Liver (tissue), 3 donors: ENCODE data around the gene ADK.

Experiments used
- EGR1 ChIP-seq, 2 donors: IDR thresholded peaks; 2 replicates each; pipeline ENCODE4 v1.6.1; 2016 to 2018; ENCODE audit warnings: antibody characterized with exemption in 2 of 2, low read depth in 2 of 2
- FOXA1 ChIP-seq: IDR thresholded peaks from 2 replicates; pipeline ENCODE4 v1.6.1; 2016; ENCODE audit warnings: antibody characterized with exemption
- GABPA ChIP-seq, 2 donors: IDR thresholded peaks in 1 of 2; conservative IDR thresholded peaks in 1 of 2; 2 replicates each; pipeline ENCODE4 v1.6.1; 2016; ENCODE audit warnings: antibody characterized with exemption in 2 of 2, mild to moderate bottlenecking in 1 of 2, moderate library complexity in 1 of 2
- JUND ChIP-seq, 2 donors: IDR thresholded peaks; 2 replicates each; pipeline ENCODE4 v1.6.1; 2016; ENCODE audit warnings: antibody characterized with exemption in 2 of 2
- NR2F2 ChIP-seq: IDR thresholded peaks from 2 replicates; pipeline ENCODE4 v1.6.1; 2016; ENCODE audit warnings: antibody characterized with exemption
- RXRA ChIP-seq, 2 donors: IDR thresholded peaks; 2 replicates each; pipeline ENCODE4 v1.6.1; 2017 to 2018; ENCODE audit warnings: antibody characterized with exemption in 2 of 2, mild to moderate bottlenecking in 1 of 2
- TAF1 ChIP-seq: conservative IDR thresholded peaks from 2 replicates; pipeline ENCODE4 v1.6.1; 2016; ENCODE audit warnings: antibody characterized with exemption, mild to moderate bottlenecking
- YY1 ChIP-seq: IDR thresholded peaks from 2 replicates; pipeline ENCODE4 v1.6.1; 2016; ENCODE audit warnings: antibody characterized with exemption, mild to moderate bottlenecking
- TF ChIP-seq, protein P1 (sequence below): fragments of 150-350 bp; IDR thresholded peaks from 2 replicates; pipeline ENCODE4 v1.5.1; 2017; ENCODE audit warnings: improper control_type of control experiment, low read depth, low read length; ENCODE audit not compliant: missing input control
- TF ChIP-seq, protein P2 (sequence below): IDR thresholded peaks from 2 replicates; pipeline ENCODE4 v1.6.1; 2016; ENCODE audit warnings: antibody characterized with exemption
- TF ChIP-seq, protein P3 (sequence below): IDR thresholded peaks from 2 replicates; pipeline ENCODE4 v1.6.1; 2016; ENCODE audit warnings: antibody characterized with exemption
- TF ChIP-seq, protein P4 (sequence below): IDR thresholded peaks from 2 replicates; pipeline ENCODE4 v1.6.1; 2016; ENCODE audit warnings: antibody characterized with exemption
- donor health status: healthy.
- donor health status: healthy.

DNA sequence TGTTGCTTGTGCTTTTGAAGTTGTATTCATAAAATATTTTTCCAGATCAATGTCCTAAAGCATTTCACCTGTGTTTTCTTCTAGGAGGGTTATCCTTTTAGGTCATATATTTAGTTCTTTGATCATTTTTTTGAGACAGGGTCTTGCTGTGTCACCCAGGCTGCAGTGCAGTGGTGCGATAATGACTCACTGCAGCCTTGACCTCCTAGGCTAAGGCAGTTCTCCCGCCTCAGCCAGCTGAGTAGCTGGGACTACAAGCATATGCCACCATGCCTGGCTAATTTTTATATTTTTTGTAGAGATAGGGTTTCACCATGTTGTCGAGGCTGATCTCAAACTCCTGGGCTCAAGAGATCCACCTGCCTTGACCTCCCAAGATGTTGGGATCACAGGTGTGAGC is 359.6 kb downstream of the ADK start:
- TF ChIP-seq, protein P1, sequence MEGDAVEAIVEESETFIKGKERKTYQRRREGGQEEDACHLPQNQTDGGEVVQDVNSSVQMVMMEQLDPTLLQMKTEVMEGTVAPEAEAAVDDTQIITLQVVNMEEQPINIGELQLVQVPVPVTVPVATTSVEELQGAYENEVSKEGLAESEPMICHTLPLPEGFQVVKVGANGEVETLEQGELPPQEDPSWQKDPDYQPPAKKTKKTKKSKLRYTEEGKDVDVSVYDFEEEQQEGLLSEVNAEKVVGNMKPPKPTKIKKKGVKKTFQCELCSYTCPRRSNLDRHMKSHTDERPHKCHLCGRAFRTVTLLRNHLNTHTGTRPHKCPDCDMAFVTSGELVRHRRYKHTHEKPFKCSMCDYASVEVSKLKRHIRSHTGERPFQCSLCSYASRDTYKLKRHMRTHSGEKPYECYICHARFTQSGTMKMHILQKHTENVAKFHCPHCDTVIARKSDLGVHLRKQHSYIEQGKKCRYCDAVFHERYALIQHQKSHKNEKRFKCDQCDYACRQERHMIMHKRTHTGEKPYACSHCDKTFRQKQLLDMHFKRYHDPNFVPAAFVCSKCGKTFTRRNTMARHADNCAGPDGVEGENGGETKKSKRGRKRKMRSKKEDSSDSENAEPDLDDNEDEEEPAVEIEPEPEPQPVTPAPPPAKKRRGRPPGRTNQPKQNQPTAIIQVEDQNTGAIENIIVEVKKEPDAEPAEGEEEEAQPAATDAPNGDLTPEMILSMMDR = no peak
- TF ChIP-seq TAF1 = no peak
- no peak for TF ChIP-seq NR2F2
- TF ChIP-seq, protein P2, sequence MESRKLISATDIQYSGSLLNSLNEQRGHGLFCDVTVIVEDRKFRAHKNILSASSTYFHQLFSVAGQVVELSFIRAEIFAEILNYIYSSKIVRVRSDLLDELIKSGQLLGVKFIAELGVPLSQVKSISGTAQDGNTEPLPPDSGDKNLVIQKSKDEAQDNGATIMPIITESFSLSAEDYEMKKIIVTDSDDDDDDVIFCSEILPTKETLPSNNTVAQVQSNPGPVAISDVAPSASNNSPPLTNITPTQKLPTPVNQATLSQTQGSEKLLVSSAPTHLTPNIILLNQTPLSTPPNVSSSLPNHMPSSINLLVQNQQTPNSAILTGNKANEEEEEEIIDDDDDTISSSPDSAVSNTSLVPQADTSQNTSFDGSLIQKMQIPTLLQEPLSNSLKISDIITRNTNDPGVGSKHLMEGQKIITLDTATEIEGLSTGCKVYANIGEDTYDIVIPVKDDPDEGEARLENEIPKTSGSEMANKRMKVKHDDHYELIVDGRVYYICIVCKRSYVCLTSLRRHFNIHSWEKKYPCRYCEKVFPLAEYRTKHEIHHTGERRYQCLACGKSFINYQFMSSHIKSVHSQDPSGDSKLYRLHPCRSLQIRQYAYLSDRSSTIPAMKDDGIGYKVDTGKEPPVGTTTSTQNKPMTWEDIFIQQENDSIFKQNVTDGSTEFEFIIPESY = no peak
- TF ChIP-seq YY1 = no peak
- no peak for TF ChIP-seq FOXA1
- TF ChIP-seq, protein P3, sequence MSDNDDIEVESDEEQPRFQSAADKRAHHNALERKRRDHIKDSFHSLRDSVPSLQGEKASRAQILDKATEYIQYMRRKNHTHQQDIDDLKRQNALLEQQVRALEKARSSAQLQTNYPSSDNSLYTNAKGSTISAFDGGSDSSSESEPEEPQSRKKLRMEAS = no peak
- TF ChIP-seq EGR1 (IDR thresholded peaks at IDR 0.05; ENCODE audit: low read depth in 2 of 2) = no peak
- TF ChIP-seq JUND (IDR thresholded peaks at IDR 0.05) = no peak
- TF ChIP-seq, protein P4, sequence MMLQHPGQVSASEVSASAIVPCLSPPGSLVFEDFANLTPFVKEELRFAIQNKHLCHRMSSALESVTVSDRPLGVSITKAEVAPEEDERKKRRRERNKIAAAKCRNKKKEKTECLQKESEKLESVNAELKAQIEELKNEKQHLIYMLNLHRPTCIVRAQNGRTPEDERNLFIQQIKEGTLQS = no peak
- TF ChIP-seq RXRA (IDR thresholded peaks at IDR 0.05) = no peak
- no peak for TF ChIP-seq GABPA (IDR thresholded peaks at IDR 0.05 in 1 of 2, conservative IDR thresholded peaks at IDR 0.05 in 1 of 2)
